Measurements from ENCODE around the gene AGAP1.
"Not testable (repeated sequence)": the region's sequence is repeated elsewhere in the genome, so short reads cannot be mapped to it uniquely, and the experiment has no call there.

AGAP1 gene

DNA sequence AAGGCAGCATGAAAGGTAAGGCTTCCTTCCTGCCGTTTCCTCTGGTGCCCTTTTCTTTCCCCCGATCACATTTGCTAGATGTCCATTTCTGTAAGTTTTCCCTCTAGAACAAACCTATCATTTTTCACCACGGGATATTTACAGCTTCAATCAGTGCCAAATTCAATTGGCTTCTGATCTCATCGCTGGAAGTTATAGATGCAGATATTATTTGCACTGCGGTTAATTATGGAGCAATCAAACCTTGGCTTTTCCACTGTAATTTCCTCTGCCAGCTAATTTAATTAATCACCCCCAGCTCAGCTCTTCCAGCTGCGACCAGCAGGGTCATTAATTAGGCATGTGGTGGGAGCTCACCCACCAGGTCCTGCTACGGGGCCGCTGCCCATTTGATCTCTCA lies 588.2 kb downstream of the AGAP1 start:
- H3K4me1 ChIP-seq (ENCODE audit: control insufficient read depth, insufficient read depth, low read length) = peaks cover 14% of the 10 kb centered on the region
- no peaks in the 10 kb centered on the region for H3K27me3 ChIP-seq (ENCODE audit: control insufficient read depth, insufficient read depth, low read length)
- H3K9me3 ChIP-seq (ENCODE audit: control insufficient read depth, low read length) = no peaks in the 10 kb centered on the region
- no peaks in the 10 kb centered on the region for H3K36me3 ChIP-seq (ENCODE audit: control insufficient read depth, insufficient read depth, low read length)
- no peak overlapping the region for H3K4me3 ChIP-seq (ENCODE audit: low read length)
- no peak overlapping the region for H3K9ac ChIP-seq (ENCODE audit: low read length)

DNA sequence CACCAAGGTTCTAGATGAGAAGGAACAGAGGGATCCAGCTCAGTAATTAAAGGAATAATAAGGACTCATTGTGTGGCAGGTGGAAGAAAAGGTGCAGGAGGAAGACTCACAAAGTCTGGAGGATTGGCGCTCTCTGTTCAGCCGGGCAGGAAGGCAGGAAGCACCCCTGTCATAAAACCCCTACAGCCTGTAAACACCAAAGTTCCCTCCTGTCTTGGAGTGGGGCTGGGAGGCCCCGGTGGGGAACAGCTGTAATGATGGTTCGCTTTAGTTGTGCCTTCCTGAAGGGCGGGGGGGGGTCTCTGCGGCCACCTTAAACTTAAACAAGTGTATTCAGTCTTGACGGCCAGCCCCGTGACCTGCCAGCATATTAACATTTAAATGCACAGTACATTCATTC lies 590.1 kb downstream of the AGAP1 start:
- H3K4me1 ChIP-seq (ENCODE audit: control insufficient read depth, insufficient read depth, low read length) = peaks cover under 1% of the 10 kb centered on the region
- no peak overlapping the region for H3K4me3 ChIP-seq (ENCODE audit: low read length)
- H3K36me3 ChIP-seq (ENCODE audit: control insufficient read depth, insufficient read depth, low read length) = no peaks in the 10 kb centered on the region
- H3K9me3 ChIP-seq (ENCODE audit: control insufficient read depth, low read length) = no peaks in the 10 kb centered on the region
- H3K27me3 ChIP-seq (ENCODE audit: control insufficient read depth, insufficient read depth, low read length) = no peaks in the 10 kb centered on the region
- H3K9ac ChIP-seq (ENCODE audit: low read length) = no peak overlapping the region

DNA sequence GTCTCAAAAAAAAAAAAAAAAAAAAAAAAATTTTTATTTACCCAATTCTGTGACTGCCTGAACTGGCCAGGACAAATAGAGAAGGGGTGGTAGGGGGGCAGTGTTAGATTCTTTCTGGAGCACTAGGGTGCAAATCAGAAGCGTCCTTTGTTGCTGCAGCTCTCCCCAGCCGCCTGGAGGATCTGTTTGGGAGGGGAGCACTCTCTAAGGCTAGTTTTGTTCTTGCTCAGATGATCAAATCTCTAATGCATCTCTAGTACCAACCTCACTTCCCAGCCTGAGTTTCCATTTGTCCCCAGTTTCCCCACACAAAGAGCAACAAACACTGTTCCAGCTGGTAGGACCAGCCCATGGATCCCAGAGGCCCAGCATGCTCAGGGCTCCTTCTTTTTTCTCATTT lies 591.4 kb downstream of the AGAP1 start:
- Histone ChIP-seq H3K36me3 (ENCODE audit: control insufficient read depth, insufficient read depth, low read length) (no peaks in the 10 kb centered on the region), H3K27me3 (ENCODE audit: control insufficient read depth, insufficient read depth, low read length) (no peaks in the 10 kb centered on the region), H3K9me3 (ENCODE audit: control insufficient read depth, low read length) (no peaks in the 10 kb centered on the region), H3K9ac (ENCODE audit: low read length) (no peak overlapping the region), H3K4me3 (ENCODE audit: low read length) (no peak overlapping the region), H3K4me1 (ENCODE audit: control insufficient read depth, insufficient read depth, low read length) (no peaks in the 10 kb centered on the region)

DNA sequence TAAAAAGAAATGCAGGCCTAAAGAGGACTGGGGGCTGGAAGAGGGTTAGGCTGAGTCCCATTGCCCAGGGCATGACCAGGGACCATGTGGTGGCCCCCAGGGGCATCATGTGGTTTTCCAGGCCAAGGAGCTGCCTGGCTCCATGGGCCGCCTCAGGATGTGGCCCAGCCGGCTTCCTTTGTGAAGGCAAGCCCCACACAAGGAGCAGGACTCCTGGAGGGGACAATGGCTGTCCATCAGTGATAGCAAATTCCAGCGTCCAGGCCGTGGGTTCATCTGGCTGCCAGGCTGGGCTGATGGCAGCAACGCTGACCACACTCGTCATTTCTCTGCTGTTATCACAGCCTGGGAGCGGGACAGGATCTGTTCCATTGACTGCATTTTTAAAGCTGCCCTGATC lies 591.8 kb downstream of the AGAP1 start:
- no peaks in the 10 kb centered on the region for H3K9me3 ChIP-seq (ENCODE audit: control insufficient read depth, low read length)
- no peak overlapping the region for H3K4me3 ChIP-seq (ENCODE audit: low read length)
- H3K4me1 ChIP-seq (ENCODE audit: control insufficient read depth, insufficient read depth, low read length) = no peaks in the 10 kb centered on the region
- H3K36me3 ChIP-seq (ENCODE audit: control insufficient read depth, insufficient read depth, low read length) = no peaks in the 10 kb centered on the region
- no peak overlapping the region for H3K9ac ChIP-seq (ENCODE audit: low read length)
- H3K27me3 ChIP-seq (ENCODE audit: control insufficient read depth, insufficient read depth, low read length) = no peaks in the 10 kb centered on the region

DNA sequence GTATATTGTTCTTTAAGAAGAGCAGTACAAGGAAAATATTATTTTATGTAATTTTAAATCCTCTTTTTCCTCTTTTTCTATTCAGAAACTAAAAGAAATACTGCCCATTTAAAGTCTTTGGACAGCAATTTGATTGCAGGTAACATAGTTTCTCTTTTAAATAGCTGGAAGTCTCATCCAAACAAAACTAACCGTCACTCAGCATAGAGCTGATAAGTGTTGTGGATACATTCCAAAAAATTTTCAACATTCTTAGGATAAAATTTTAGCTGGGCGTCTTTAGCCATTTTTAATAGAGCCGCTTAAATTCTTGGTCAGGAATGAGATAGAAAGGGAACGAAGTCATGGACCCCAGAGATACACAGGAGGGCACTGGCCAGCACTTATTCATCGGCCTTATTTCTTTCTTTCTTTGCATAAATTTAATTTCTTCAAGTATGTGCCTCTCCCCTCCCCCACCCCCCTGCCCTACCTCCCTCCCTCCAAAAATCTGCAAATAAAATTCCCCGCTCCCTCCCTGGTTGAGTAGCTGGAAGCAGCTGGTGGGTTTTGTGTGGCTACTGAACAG lies 592.6 kb downstream of the AGAP1 start:
- Histone ChIP-seq H3K9ac (ENCODE audit: low read length) (no peak overlapping the region), H3K36me3 (ENCODE audit: control insufficient read depth, insufficient read depth, low read length) (no peaks in the 10 kb centered on the region), H3K27me3 (ENCODE audit: control insufficient read depth, insufficient read depth, low read length) (no peaks in the 10 kb centered on the region), H3K4me1 (ENCODE audit: control insufficient read depth, insufficient read depth, low read length) (no peaks in the 10 kb centered on the region), H3K9me3 (ENCODE audit: control insufficient read depth, low read length) (no peaks in the 10 kb centered on the region), H3K4me3 (ENCODE audit: low read length) (no peak overlapping the region)

DNA sequence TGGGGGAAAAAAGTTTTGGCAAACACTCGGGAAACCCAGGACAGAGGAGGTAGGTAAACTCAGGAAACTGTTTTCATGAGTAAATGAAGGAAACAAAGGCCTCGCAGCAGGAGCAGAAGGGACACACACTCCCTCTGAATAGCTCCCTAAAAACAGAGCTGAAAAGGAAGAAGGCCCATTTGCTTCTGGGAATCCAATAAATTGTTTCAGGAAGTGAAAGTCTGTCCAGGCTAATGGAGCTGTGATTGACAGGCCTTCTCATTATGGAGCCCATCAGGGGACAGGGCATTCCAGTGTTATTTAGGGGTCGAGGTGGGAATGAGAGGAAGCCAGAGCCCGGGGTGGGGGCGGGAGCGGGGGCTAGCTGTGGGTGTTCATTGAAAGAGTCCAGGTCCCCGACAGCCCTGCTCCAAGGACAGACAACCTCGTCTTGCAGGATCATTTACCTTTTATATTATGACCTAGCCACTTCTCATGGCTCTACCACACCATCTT lies 593.2 kb downstream of the AGAP1 start:
- H3K9ac ChIP-seq (ENCODE audit: low read length) = no peak overlapping the region
- H3K9me3 ChIP-seq (ENCODE audit: control insufficient read depth, low read length) = no peaks in the 10 kb centered on the region
- no peaks in the 10 kb centered on the region for H3K27me3 ChIP-seq (ENCODE audit: control insufficient read depth, insufficient read depth, low read length)
- H3K4me1 ChIP-seq (ENCODE audit: control insufficient read depth, insufficient read depth, low read length) = no peaks in the 10 kb centered on the region
- no peaks in the 10 kb centered on the region for H3K36me3 ChIP-seq (ENCODE audit: control insufficient read depth, insufficient read depth, low read length)
- H3K4me3 ChIP-seq (ENCODE audit: low read length) = no peak overlapping the region

DNA sequence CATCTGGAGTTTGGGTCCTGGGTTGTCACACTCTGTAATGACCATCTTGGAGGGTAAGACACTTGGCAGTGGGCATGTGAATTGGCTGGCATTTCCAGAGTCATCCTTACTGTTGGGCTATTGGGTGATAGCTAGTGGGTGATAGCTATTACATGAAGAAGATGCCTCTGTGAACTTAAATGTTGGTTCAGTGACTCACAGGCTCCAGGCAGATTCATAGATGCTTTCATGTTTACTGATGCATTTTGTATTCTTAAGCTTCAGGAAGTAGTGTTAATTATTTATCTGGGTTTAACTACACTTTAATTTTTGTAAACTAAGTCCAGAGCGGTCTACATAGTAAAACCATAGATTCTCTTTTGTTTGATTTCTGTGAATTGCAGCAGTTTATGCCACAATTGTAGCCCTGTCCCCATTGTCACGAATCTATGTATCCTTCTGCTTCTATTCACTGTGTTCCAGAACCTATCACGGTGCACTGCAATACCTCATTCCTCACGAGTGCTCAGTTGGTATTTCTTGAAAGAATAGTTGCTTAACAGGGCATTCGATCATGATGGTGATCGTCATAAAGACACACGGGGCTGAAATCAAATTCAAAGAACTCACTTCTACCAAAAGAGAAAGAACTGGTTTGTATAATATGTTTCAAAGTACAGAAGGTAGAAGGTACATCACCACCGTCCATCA lies 594.7 kb downstream of the AGAP1 start:
- Histone ChIP-seq H3K4me3 (ENCODE audit: low read length) (no peak overlapping the region), H3K36me3 (ENCODE audit: control insufficient read depth, insufficient read depth, low read length) (no peaks in the 10 kb centered on the region), H3K4me1 (ENCODE audit: control insufficient read depth, insufficient read depth, low read length) (no peaks in the 10 kb centered on the region), H3K9me3 (ENCODE audit: control insufficient read depth, low read length) (no peaks in the 10 kb centered on the region), H3K27me3 (ENCODE audit: control insufficient read depth, insufficient read depth, low read length) (no peaks in the 10 kb centered on the region), H3K9ac (ENCODE audit: low read length) (no peak overlapping the region)

DNA sequence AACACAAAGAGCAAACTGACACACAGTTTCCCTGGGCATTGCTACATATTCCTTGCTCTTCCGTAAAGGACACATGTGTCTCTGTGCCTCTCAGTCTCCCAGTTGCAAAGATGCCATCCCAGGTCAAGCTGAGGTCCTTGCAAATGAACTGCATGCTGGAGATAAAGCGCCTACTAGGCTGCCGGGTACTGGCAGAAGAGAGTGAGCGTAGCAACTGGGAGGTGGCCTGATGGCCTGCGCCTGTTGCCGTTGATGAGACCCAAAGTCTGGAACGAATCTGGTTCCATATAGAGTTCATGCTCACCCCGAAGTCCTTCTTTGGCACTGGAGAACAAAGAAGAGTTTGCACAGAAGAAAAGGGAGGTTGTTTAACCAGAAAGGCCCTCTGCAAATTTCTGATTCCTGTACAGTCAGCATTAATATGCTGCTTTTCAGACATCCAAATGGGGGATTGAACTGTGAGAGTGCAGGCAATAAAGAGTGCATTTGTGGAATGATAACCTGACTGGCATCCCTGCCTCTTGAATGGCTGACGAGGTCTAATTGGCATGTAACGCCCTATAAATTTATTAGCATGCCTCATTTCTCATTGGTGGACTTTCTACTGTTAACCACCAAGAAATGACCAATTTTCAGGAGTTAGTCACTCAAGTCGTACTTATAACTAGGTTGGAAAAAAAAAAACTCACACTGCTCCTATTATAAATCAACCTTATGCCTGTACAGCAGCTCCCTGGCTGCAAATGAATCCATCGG lies 595.6 kb downstream of the AGAP1 start:
- Histone ChIP-seq H3K4me1 (ENCODE audit: control insufficient read depth, insufficient read depth, low read length) (no peaks in the 10 kb centered on the region), H3K27me3 (ENCODE audit: control insufficient read depth, insufficient read depth, low read length) (no peaks in the 10 kb centered on the region), H3K4me3 (ENCODE audit: low read length) (no peak overlapping the region), H3K9me3 (ENCODE audit: control insufficient read depth, low read length) (no peaks in the 10 kb centered on the region), H3K9ac (ENCODE audit: low read length) (no peak overlapping the region), H3K36me3 (ENCODE audit: control insufficient read depth, insufficient read depth, low read length) (no peaks in the 10 kb centered on the region)

DNA sequence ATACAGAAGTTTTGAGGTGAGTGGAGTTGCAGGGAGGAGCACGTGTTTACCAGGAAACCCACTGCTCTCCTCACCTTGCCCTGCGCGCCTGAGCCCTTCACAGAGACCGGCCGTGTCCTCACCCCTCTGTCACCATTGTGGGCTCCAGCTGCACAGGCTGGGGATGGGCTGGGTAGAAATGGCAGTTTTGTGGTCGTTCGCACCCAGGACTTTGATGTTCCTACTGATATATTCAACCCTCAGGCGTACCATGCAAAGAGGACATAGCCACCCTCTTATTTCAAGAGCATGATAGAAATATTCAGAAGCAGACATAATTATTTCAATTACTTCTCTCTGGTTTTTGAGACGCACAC lies 596.2 kb downstream of the AGAP1 start:
- Histone ChIP-seq H3K4me3 (ENCODE audit: low read length) (no peak overlapping the region), H3K36me3 (ENCODE audit: control insufficient read depth, insufficient read depth, low read length) (no peaks in the 10 kb centered on the region), H3K4me1 (ENCODE audit: control insufficient read depth, insufficient read depth, low read length) (no peaks in the 10 kb centered on the region), H3K9me3 (ENCODE audit: control insufficient read depth, low read length) (no peaks in the 10 kb centered on the region), H3K9ac (ENCODE audit: low read length) (no peak overlapping the region), H3K27me3 (ENCODE audit: control insufficient read depth, insufficient read depth, low read length) (no peaks in the 10 kb centered on the region)

DNA sequence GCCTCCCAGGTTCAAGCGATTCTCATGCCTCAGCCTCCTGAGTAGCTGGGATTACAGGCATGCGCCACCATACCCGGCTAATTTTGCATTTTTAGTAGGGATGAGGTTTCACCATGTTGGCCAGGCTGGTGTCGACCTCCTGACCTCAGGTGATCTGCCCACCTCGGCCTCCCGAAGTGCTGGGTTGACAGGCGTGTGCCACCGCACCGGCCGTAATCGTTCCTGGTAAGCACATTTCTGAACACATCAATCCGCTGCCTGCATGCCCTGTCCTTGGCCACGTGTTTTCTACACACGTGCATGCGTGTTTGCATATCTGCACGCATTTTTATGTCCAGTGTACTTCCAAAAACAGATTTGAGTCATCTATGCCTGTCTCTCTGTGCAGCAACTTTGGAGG lies 597.0 kb downstream of the AGAP1 start:
- H3K9ac ChIP-seq (ENCODE audit: low read length); H3K4me1 ChIP-seq (ENCODE audit: control insufficient read depth, insufficient read depth, low read length); H3K27me3 ChIP-seq (ENCODE audit: control insufficient read depth, insufficient read depth, low read length); H3K9me3 ChIP-seq (ENCODE audit: control insufficient read depth, low read length); H3K4me3 ChIP-seq (ENCODE audit: low read length); H3K36me3 ChIP-seq (ENCODE audit: control insufficient read depth, insufficient read depth, low read length): not testable (repeated sequence)

DNA sequence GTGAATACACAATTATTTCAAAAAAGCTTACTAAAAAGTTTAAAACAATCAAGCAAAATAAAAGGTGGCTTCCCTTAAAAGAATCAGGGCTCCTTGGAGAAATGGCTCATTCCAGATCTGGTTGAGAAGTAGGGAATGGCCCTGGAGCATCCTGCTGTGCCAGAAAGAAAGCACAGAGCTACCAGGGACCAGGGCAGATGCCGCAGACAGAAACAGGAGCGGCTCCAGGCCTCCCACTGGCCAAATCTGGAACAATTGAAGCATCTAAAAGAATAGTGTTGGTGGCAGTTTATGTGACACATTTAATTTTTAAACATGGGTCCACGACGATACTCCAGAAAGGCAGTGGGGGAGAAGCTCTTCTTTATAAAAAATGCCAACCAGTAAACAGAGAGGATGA lies 598.9 kb downstream of the AGAP1 start:
- no peaks in the 10 kb centered on the region for H3K27me3 ChIP-seq (ENCODE audit: control insufficient read depth, insufficient read depth, low read length)
- no peaks in the 10 kb centered on the region for H3K4me1 ChIP-seq (ENCODE audit: control insufficient read depth, insufficient read depth, low read length)
- no peaks in the 10 kb centered on the region for H3K9me3 ChIP-seq (ENCODE audit: control insufficient read depth, low read length)
- H3K36me3 ChIP-seq (ENCODE audit: control insufficient read depth, insufficient read depth, low read length) = no peaks in the 10 kb centered on the region
- H3K9ac ChIP-seq (ENCODE audit: low read length) = no peak overlapping the region
- H3K4me3 ChIP-seq (ENCODE audit: low read length) = no peak overlapping the region

DNA sequence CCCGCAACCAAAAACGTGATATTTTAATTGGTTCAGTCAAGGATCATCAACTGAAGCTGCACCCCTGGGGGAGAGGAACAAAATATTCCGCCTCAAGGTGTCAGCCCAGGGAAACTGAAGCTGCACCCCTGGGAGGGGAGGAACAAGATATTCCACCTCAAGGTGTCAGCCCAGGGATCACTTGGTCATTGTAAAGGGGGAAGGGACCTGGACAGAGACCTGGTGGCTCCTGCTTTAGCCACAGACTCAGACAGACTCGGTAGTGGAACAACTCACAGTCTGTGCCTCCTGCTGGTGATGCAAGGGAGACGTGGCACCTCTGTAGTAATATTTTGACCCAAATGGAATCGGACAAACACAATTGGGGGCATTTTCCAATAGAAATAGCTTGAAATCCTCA lies 599.3 kb downstream of the AGAP1 start:
- no peaks in the 10 kb centered on the region for H3K27me3 ChIP-seq (ENCODE audit: control insufficient read depth, insufficient read depth, low read length)
- H3K9me3 ChIP-seq (ENCODE audit: control insufficient read depth, low read length) = no peaks in the 10 kb centered on the region
- no peak overlapping the region for H3K4me3 ChIP-seq (ENCODE audit: low read length)
- no peak overlapping the region for H3K9ac ChIP-seq (ENCODE audit: low read length)
- no peaks in the 10 kb centered on the region for H3K36me3 ChIP-seq (ENCODE audit: control insufficient read depth, insufficient read depth, low read length)
- no peaks in the 10 kb centered on the region for H3K4me1 ChIP-seq (ENCODE audit: control insufficient read depth, insufficient read depth, low read length)

Measured in mucosa of stomach (tissue), 1 donor.